ENCODE data around the gene ATG16L1. TPM values are rescaled to one million over a fixed set of nuclear protein-coding genes. Genes with fewer than 3 reads are reported as not detected.

ATG16L1 gene
- total RNA-seq, 3 donors from 2014 or later (not counting 1 experiment from before 2014, with no cell fraction given) = 106 to 142 (median 117) TPM

DNA sequence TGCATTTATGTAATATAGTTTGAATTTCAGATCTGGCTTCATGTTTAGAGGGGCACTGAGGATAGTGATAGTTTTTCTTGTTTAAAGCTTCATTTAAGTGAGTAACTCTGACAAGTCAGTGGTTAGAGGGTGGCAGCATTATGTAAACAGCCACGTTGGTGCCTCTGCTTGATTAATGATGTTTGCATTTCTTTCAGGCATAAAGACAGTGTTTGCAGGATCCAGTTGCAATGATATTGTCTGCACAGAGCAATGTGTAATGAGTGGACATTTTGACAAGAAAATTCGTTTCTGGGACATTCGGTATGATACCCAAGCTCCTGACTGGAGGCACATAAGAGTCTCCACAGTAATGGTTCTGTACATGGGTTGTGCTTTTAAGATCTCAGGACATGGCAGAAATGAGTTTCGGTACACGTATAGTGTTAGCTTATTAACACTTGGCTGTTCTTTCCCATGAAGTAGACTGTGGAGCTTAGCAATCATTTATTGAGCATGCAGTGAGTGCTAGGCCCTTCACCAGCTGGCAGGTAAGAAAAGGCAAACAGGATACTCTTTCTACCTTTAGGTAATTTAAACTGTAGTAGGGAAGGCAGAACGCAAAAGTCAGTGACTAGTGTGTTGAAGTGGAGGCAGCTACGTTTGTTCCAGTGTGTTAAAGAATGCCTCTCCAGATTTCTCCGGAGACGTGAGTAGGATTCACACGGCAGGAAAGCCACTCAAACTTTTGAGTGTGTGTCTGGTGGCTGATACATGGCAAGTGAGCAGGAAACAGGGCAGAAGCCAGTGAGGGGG is 38.8 kb downstream of the ATG16L1 start:
- no peak overlapping the region for H3K27ac ChIP-seq (ENCODE audit: low read length)
- H3K9me3 Mint-ChIP-seq = no peaks in the 10 kb centered on the region
- ATAC-seq (no peak), DNase-seq (no peak)
- H3K4me3 ChIP-seq (ENCODE audit: low read length) = no peak overlapping the region
- H3K36me3 Mint-ChIP-seq = peaks cover 68% of the 10 kb centered on the region
- no peaks in the 10 kb centered on the region for H3K27me3 Mint-ChIP-seq (ENCODE audit: low read depth in 2 of 2)
- intact Hi-C loops (cut with micrococcal nuclease) = no loop called here
- WGBS (ENCODE audit: insufficient coverage) = 96% methylated on average over 10 of the region's 10 CpGs
- TF ChIP-seq, protein P1, sequence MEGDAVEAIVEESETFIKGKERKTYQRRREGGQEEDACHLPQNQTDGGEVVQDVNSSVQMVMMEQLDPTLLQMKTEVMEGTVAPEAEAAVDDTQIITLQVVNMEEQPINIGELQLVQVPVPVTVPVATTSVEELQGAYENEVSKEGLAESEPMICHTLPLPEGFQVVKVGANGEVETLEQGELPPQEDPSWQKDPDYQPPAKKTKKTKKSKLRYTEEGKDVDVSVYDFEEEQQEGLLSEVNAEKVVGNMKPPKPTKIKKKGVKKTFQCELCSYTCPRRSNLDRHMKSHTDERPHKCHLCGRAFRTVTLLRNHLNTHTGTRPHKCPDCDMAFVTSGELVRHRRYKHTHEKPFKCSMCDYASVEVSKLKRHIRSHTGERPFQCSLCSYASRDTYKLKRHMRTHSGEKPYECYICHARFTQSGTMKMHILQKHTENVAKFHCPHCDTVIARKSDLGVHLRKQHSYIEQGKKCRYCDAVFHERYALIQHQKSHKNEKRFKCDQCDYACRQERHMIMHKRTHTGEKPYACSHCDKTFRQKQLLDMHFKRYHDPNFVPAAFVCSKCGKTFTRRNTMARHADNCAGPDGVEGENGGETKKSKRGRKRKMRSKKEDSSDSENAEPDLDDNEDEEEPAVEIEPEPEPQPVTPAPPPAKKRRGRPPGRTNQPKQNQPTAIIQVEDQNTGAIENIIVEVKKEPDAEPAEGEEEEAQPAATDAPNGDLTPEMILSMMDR (IDR thresholded peaks at IDR 0.05) = no peak
- H3K27me3 ChIP-seq (ENCODE audit: control insufficient read depth, insufficient read depth, low read length) = no peaks in the 10 kb centered on the region
- H3K4me1 ChIP-seq (ENCODE audit: control insufficient read depth, insufficient read depth, low read length) = no peaks in the 10 kb centered on the region
- H3K27ac Mint-ChIP-seq = peak overlapping the region in 1 of 2 donors; percentile 19
- no peaks in the 10 kb centered on the region for H3K9me3 ChIP-seq (ENCODE audit: control insufficient read depth, insufficient read depth, low read length)
- H3K4me3 Mint-ChIP-seq = no peak overlapping the region
- H3K4me1 Mint-ChIP-seq = peaks cover 5 to 33% of the 10 kb centered on the region in 2 donors
- H3K36me3 ChIP-seq (ENCODE audit: control insufficient read depth, insufficient read depth, low read length) = peaks cover 94% of the 10 kb centered on the region

GRCh38 chr2:233295891-233296290 is 44.4 kb downstream of the ATG16L1 start:
- no peaks in the 10 kb centered on the region for H3K27me3 ChIP-seq (ENCODE audit: control insufficient read depth, insufficient read depth, low read length)
- no peak overlapping the region for H3K27ac ChIP-seq (ENCODE audit: low read length)
- H3K4me3 ChIP-seq (ENCODE audit: low read length) = no peak overlapping the region
- 97% methylated on average over 5 of the region's 5 CpGs for WGBS (ENCODE audit: insufficient coverage)
- peaks cover 53% of the 10 kb centered on the region for H3K36me3 ChIP-seq (ENCODE audit: control insufficient read depth, insufficient read depth, low read length)
- H3K4me1 ChIP-seq (ENCODE audit: control insufficient read depth, insufficient read depth, low read length) = no peaks in the 10 kb centered on the region
- Mint-ChIP-seq H3K36me3 (peaks cover 42% of the 10 kb centered on the region), H3K4me3 (no peak overlapping the region), H3K27me3 (ENCODE audit: low read depth in 2 of 2) (no peaks in the 10 kb centered on the region), H3K4me1 (peaks cover 12% of the 10 kb centered on the region in 2 donors), H3K9me3 (no peaks in the 10 kb centered on the region), H3K27ac (peak overlapping the region; percentile 23 to 38)
- DNase-seq = no peak
- no peaks in the 10 kb centered on the region for H3K9me3 ChIP-seq (ENCODE audit: control insufficient read depth, insufficient read depth, low read length)
- TF ChIP-seq, protein P1 (IDR thresholded peaks at IDR 0.05) = no peak
- ATAC-seq = no peak
- intact Hi-C loops (cut with micrococcal nuclease) = no loop called here

DNA sequence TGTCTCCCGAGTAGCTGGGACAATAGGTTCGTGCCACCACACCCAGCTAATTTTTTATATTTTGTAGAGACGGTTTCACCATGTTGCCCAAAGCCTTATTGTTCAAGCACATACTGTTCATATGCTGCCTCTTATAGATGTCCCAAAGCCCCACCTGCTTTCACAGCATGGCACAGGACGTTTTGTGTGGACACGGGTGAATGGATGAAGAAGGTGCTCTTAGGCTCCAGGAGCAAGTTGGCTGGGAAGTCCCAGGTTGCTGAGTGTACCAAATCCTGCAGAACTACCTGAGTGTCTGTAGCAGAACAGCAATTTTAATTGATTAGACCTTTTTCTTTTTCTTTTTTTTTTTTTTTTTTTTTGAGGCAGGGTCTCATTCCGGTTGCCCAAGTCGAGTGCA is 45.6 kb downstream of the ATG16L1 start:
- H3K4me1 ChIP-seq (ENCODE audit: control insufficient read depth, insufficient read depth, low read length) = no peaks in the 10 kb centered on the region
- Mint-ChIP-seq H3K4me3 (no peak overlapping the region), H3K27me3 (ENCODE audit: low read depth in 2 of 2) (no peaks in the 10 kb centered on the region), H3K36me3 (peaks cover 32% of the 10 kb centered on the region), H3K27ac (peak overlapping the region in 1 of 2 donors; percentile 33), H3K4me1 (peaks cover 8 to 12% of the 10 kb centered on the region in 2 donors), H3K9me3 (no peaks in the 10 kb centered on the region)
- H3K27ac ChIP-seq (ENCODE audit: low read length) = no peak overlapping the region
- TF ChIP-seq, protein P1 (IDR thresholded peaks at IDR 0.05) = no peak
- ATAC-seq = no peak
- no peak overlapping the region for H3K4me3 ChIP-seq (ENCODE audit: low read length)
- no peaks in the 10 kb centered on the region for H3K27me3 ChIP-seq (ENCODE audit: control insufficient read depth, insufficient read depth, low read length)
- 91% methylated on average over 7 of the region's 7 CpGs for WGBS (ENCODE audit: insufficient coverage)
- DNase-seq = no peak
- intact Hi-C loops (cut with micrococcal nuclease) = no loop called here
- H3K9me3 ChIP-seq (ENCODE audit: control insufficient read depth, insufficient read depth, low read length) = no peaks in the 10 kb centered on the region
- H3K36me3 ChIP-seq (ENCODE audit: control insufficient read depth, insufficient read depth, low read length) = peaks cover 41% of the 10 kb centered on the region

Measured in natural killer cell (primary cell).